HG03342 (cell line): ENCODE data around the gene ZNF513.
"Not testable (repeated sequence)": the region's sequence is repeated elsewhere in the genome, so short reads cannot be mapped to it uniquely, and the experiment has no call there.

Experiments used
- ATAC-seq: cut with Tn5 transposase; IDR thresholded peaks from one replicate; pipeline ENCODE4 v1.9.1; 2021; ENCODE audit warnings: mild to moderate bottlenecking, moderate library complexity; ENCODE audit not compliant: unreplicated experiment

The ZNF513 gene

GRCh38 chr2:27362678-27363420 lies 17.7 kb downstream of the ZNF513 start:
- no peak for ATAC-seq

GRCh38 chr2:27356382-27357181 lies 24.0 kb downstream of the ZNF513 start, which contains the start of gene GTF3C2:
TSS of gene GTF3C2 (minus strand) at chr2:27356764. CDS start at chr2:27343554, 13,210 bp downstream.
- peak; percentile 80 for ATAC-seq

- ATAC-seq = peak; percentile 36
Observed at GRCh38 chr2:27356056-27356381, 24.5 kb downstream of the ZNF513 start.

GRCh38 chr2:27354597-27354927 lies 26.0 kb downstream of the ZNF513 start:
- ATAC-seq = no peak

- ATAC-seq = no peak
Observed at GRCh38 chr2:27353762-27354596, 26.6 kb downstream of the ZNF513 start.

- ATAC-seq = not testable (repeated sequence)
Observed at GRCh38 chr2:27353386-27353761, 27.2 kb downstream of the ZNF513 start.

GRCh38 chr2:27351802-27352598 lies 28.5 kb downstream of the ZNF513 start:
- ATAC-seq = no peak

- ATAC-seq = no peak
Observed at GRCh38 chr2:27350106-27350693, 30.3 kb downstream of the ZNF513 start.

GRCh38 chr2:27347641-27348040 lies 32.9 kb downstream of the ZNF513 start:
- ATAC-seq = no peak

GRCh38 chr2:27336173-27336572 lies 44.4 kb downstream of the ZNF513 start:
- ATAC-seq = no peak

- no peak for ATAC-seq
Observed at GRCh38 chr2:27335311-27335710, 45.2 kb downstream of the ZNF513 start.
